ENCODE data around the gene SLFN12. TPM values are rescaled to one million over a fixed set of nuclear protein-coding genes. Genes with fewer than 3 reads are reported as not detected.
"Not testable (repeated sequence)": the region's sequence is repeated elsewhere in the genome, so short reads cannot be mapped to it uniquely, and the experiment has no call there.

SLFN12 gene
- polyA plus RNA-seq, 1 experiment = 36.1 TPM

- Histone ChIP-seq H3K27me3 (ENCODE audit: control insufficient read depth, insufficient read depth, low read length) (no peaks in the 10 kb centered on the region), H3K27ac (ENCODE audit: low read depth, low read length) (peak overlapping the region; percentile 99), H3K4me3 (ENCODE audit: low read depth, low read length) (peak overlapping the region; percentile 80), H3K9me3 (ENCODE audit: control insufficient read depth, insufficient read depth, low read length) (no peaks in the 10 kb centered on the region)
- POLR2A ChIA-PET = interaction anchor here (0.6 to 2.1 kb wide), 10 partner anchors 10 to 370 kb away, joined by 3 to 25 read pairs (median 4); partner anchors contain the start of genes SLFN11, SLFN13 and SLFN5
- DNase-seq (ENCODE audit: low read depth, low spot score) = peak; percentile 98
- TF ChIP-seq, protein P1, sequence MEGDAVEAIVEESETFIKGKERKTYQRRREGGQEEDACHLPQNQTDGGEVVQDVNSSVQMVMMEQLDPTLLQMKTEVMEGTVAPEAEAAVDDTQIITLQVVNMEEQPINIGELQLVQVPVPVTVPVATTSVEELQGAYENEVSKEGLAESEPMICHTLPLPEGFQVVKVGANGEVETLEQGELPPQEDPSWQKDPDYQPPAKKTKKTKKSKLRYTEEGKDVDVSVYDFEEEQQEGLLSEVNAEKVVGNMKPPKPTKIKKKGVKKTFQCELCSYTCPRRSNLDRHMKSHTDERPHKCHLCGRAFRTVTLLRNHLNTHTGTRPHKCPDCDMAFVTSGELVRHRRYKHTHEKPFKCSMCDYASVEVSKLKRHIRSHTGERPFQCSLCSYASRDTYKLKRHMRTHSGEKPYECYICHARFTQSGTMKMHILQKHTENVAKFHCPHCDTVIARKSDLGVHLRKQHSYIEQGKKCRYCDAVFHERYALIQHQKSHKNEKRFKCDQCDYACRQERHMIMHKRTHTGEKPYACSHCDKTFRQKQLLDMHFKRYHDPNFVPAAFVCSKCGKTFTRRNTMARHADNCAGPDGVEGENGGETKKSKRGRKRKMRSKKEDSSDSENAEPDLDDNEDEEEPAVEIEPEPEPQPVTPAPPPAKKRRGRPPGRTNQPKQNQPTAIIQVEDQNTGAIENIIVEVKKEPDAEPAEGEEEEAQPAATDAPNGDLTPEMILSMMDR (IDR thresholded peaks at IDR 0.05; ENCODE audit: low read depth, low read length) = peak; percentile 50
- CTCF ChIA-PET = interaction anchor here (0.7 to 1.2 kb wide), 6 partner anchors 15 to 314 kb away, joined by 3 to 8 read pairs (median 3); partner anchors contain the start of gene SLFN13
Measured at GRCh38 chr17:35433075-35433894, 985 bp upstream of the SLFN12 start.

GRCh38 chr17:35429702-35430101 lies 2.6 kb downstream of the SLFN12 start:
- no peaks in the 10 kb centered on the region for H3K9me3 ChIP-seq (ENCODE audit: control insufficient read depth, insufficient read depth, low read length)
- H3K27ac ChIP-seq (ENCODE audit: low read depth, low read length) = no peak overlapping the region
- H3K27me3 ChIP-seq (ENCODE audit: control insufficient read depth, insufficient read depth, low read length) = no peaks in the 10 kb centered on the region
- DNase-seq (ENCODE audit: low read depth, low spot score) = no peak
- CTCF ChIA-PET = interaction anchor here (1.3 kb wide), 1 partner anchor 107 kb away, joined by 3 read pairs; no protein-coding TSS in a partner anchor
- H3K4me3 ChIP-seq (ENCODE audit: low read depth, low read length) = peak overlapping the region; percentile 10; the same call in 1 of the 2 replicates
- POLR2A ChIA-PET = interaction anchor here (1.1 kb wide), 1 partner anchor 56 kb away, joined by 4 read pairs; no protein-coding TSS in a partner anchor
- TF ChIP-seq, protein P1 (IDR thresholded peaks at IDR 0.05; ENCODE audit: low read depth, low read length) = no peak

GRCh38 chr17:35428229-35428628 lies 4.1 kb downstream of the SLFN12 start:
- Histone ChIP-seq H3K9me3 (ENCODE audit: control insufficient read depth, insufficient read depth, low read length) (no peaks in the 10 kb centered on the region), H3K27ac (ENCODE audit: low read depth, low read length) (no peak overlapping the region), H3K4me3 (ENCODE audit: low read depth, low read length) (no peak overlapping the region), H3K27me3 (ENCODE audit: control insufficient read depth, insufficient read depth, low read length) (no peaks in the 10 kb centered on the region)
- TF ChIP-seq, protein P1 (IDR thresholded peaks at IDR 0.05; ENCODE audit: low read depth, low read length) = no peak
- ChIA-PET CTCF (no interaction called here), POLR2A (no interaction called here)
- no peak for DNase-seq (ENCODE audit: low read depth, low spot score)

DNA sequence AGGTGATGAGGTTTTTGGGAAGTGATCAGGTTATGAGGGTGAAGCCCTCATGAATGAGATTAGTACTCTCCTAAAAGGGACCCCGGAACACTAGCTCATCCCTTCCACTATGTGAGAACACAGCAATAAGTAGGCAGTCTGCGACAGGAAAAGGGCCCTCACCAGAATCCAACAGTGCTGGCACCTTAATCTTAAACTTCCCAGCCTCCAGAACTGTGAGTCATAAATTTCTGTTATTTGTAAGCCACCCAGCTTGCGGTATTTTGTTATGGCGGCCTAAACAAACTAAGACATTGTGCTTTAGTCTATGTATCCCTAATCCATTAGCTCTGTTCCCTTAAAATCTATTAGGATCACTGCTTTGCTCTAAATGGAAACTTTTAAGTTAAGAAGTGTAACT lies 8.5 kb downstream of the SLFN12 start:
- POLR2A ChIA-PET = interaction anchor here (0.8 kb wide), 1 partner anchor 9 kb away, joined by 4 read pairs; the partner anchor contains the start of gene SLFN12
- Histone ChIP-seq H3K4me3 (ENCODE audit: low read depth, low read length) (no peak overlapping the region), H3K27ac (ENCODE audit: low read depth, low read length) (no peak overlapping the region), H3K9me3 (ENCODE audit: control insufficient read depth, insufficient read depth, low read length) (no peaks in the 10 kb centered on the region), H3K27me3 (ENCODE audit: control insufficient read depth, insufficient read depth, low read length) (no peaks in the 10 kb centered on the region)
- TF ChIP-seq, protein P1 (IDR thresholded peaks at IDR 0.05; ENCODE audit: low read depth, low read length) = no peak
- DNase-seq (ENCODE audit: low read depth, low spot score) = no peak
- CTCF ChIA-PET = no interaction called here

DNA sequence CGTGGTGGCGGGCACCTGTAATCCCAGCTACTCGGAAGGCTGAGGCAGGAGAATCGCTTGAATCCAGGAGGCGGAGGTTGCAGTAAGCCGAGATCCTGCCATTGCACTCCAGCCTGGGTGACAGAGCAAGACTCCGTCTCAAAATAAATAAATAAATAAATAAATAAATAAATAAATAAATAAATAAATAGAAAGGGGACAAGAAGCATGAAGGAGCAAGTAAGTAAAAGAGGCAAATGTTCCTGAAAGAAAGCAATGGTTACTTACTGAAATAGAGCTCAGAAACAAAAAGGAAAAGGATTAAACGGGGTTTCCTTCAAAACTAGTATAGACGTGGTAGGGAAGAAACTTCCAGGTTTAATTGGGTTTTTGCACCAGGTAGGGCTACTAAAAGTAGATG lies 11.2 kb downstream of the SLFN12 start:
- H3K27me3 ChIP-seq (ENCODE audit: control insufficient read depth, insufficient read depth, low read length); POLR2A ChIA-PET; H3K4me3 ChIP-seq (ENCODE audit: low read depth, low read length); H3K27ac ChIP-seq (ENCODE audit: low read depth, low read length); H3K9me3 ChIP-seq (ENCODE audit: control insufficient read depth, insufficient read depth, low read length); DNase-seq (ENCODE audit: low read depth, low spot score): not testable (repeated sequence)
- CTCF ChIA-PET = interaction anchor here (0.6 kb wide), 1 partner anchor 48 kb away, joined by 3 read pairs; the partner anchor contains the start of gene SLFN11
